Breast epithelium (tissue), 3 donors: ENCODE data around the gene CTDSP1.

Source experiments
- CTCF ChIP-seq, 3 donors: fragments of 450-650 bp; IDR thresholded peaks; one replicate each; pipeline ENCODE4 v1.5.1; 2016 to 2017; ENCODE audit warnings: antibody characterized with exemption in 3 of 3, mild to moderate bottlenecking in 3 of 3, moderate library complexity in 3 of 3
- POLR2A ChIP-seq: fragments of 450-650 bp; IDR thresholded peaks from one replicate; pipeline ENCODE4 v1.6.1; 2016; ENCODE audit warnings: antibody characterized with exemption, mild to moderate bottlenecking, moderate library complexity

GRCh38 chr2:218363736-218364135 is 35.9 kb upstream of the CTDSP1 start:
- TF ChIP-seq POLR2A (no peak), CTCF (IDR thresholded peaks at IDR 0.05) (no peak)
